ENCODE results near the gene GSC2.

The GSC2 gene

DNA sequence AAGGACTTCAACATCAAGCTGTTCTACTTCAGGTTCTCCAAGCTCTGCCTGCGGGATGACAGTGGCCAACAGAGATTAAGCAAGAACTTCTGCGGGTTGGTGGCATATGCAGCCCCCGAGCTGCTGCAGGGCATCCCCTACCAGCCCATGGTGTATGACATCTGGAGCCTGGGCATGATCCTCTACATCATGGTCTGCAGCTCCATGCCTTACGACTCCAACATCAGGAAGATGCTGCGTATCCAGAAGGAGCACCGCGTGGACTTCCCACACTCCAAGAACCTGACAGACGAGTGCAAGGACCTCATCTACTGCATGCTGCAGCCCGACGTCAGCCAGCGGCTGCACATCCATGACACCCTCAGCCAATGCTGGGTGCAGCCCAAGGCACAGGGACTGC lies 25.1 kb downstream of the GSC2 start:
- DNase-seq (ENCODE audit: extremely low spot score): no peak
- TF ChIP-seq, protein P1, sequence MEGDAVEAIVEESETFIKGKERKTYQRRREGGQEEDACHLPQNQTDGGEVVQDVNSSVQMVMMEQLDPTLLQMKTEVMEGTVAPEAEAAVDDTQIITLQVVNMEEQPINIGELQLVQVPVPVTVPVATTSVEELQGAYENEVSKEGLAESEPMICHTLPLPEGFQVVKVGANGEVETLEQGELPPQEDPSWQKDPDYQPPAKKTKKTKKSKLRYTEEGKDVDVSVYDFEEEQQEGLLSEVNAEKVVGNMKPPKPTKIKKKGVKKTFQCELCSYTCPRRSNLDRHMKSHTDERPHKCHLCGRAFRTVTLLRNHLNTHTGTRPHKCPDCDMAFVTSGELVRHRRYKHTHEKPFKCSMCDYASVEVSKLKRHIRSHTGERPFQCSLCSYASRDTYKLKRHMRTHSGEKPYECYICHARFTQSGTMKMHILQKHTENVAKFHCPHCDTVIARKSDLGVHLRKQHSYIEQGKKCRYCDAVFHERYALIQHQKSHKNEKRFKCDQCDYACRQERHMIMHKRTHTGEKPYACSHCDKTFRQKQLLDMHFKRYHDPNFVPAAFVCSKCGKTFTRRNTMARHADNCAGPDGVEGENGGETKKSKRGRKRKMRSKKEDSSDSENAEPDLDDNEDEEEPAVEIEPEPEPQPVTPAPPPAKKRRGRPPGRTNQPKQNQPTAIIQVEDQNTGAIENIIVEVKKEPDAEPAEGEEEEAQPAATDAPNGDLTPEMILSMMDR (IDR thresholded peaks at IDR 0.05; ENCODE audit: control extremely low read depth, extremely low read depth, low read depth, missing control alignments): no peak
- POLR2A ChIA-PET: no interaction called here
- CTCF ChIA-PET: interaction anchor here (0.6 kb wide), 1 partner anchor 14 kb away, joined by 3 read pairs; no protein-coding TSS in a partner anchor

DNA sequence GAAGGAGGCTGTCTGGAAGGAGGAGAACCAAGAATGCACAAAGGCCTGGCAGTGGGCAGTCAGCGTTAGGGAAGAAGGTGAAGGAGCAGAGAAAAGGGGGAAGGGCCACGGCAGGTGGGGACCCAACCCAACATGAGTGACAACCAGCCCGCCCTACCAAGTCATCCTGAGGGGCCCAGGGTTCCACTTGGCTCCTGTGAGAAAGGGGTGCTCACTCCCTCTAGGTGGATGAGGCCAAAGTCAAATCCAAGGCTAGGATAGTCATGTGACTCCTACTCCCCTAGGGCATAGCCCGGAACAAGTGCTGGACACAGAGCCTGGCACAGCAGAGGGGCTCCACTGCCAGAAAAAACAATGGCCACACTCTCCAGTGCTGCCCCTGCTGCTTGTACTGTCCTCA lies 25.7 kb downstream of the GSC2 start:
- ChIA-PET POLR2A (no interaction called here), CTCF (no interaction called here)
- TF ChIP-seq, protein P1 (IDR thresholded peaks at IDR 0.05; ENCODE audit: control extremely low read depth, extremely low read depth, low read depth, missing control alignments): no peak
- no peak for DNase-seq (ENCODE audit: extremely low spot score)

DNA sequence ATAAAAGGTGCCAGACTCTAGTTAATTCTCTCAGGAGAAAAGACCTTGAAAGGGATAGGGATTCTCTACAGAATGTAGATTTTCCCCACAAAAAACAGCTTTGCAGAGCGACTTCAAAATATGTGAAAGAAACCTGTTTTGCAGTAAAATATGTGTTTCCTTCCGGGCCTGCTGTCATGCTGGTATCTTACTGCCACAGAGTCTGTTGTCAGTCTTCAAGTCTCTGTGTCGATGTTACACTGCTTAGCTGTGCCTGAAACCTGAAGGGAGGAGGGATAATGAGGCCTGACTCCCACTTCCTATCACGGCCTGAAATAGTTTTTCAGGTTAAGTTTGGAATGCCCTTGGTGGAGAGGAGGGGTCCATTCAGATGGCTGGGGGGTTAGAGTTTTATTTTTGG lies 26.2 kb downstream of the GSC2 start:
- ChIA-PET POLR2A (no interaction called here), CTCF (interaction anchor here (1.9 kb wide), 1 partner anchor 21 kb away, joined by 4 read pairs; the partner anchor contains the start of gene ESS2)
- TF ChIP-seq, protein P1 (IDR thresholded peaks at IDR 0.05; ENCODE audit: control extremely low read depth, extremely low read depth, low read depth, missing control alignments): no peak
- DNase-seq (ENCODE audit: extremely low spot score): no peak

DNA sequence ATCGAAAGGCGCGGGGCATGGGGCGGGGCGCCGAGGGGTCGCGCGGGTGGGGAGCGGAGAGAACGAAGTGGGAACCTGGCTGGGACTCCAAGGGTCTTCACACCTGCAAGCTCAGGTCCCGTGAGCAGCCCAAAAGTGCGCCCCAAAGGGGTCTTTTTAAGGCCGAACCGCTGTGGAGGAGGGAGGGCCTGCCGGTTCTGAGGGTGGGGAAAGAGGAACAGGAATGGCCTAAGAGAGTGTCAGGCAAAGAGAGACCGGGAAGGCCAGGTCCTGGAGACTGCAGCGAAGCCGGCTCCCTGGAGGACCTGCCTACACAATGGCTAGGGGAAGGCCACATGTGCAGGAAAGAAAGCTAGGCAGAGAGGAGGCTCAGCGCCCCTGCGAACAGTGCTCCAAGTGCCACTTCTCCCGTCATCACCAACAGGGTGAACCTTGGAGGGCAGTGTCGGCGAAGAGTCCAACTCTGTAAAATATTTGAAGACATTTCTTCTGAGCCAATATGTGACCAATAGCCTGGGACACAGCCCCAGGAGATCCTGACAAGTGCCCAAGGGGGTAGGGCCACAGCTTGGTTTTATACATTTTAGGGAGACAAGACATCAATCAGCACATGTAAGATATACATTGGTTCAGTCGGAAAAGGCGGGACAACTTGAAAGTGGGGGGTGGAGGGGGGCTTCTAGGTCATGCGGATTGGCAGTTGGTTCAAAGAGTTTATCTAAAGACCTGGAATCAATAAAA lies 27.2 kb downstream of the GSC2 start:
- DNase-seq (ENCODE audit: extremely low spot score): no peak
- ChIA-PET CTCF (interaction anchor here (1.4 to 1.9 kb wide), 4 partner anchors 12 to 175 kb away, joined by 3 to 11 read pairs (median 4); partner anchors contain the start of gene ESS2), POLR2A (interaction anchor here (1.4 kb wide), 1 partner anchor 9 kb away, joined by 4 read pairs; the partner anchor contains the start of gene TSSK2)
- TF ChIP-seq, protein P1 (IDR thresholded peaks at IDR 0.05; ENCODE audit: control extremely low read depth, extremely low read depth, low read depth, missing control alignments): no peak

DNA sequence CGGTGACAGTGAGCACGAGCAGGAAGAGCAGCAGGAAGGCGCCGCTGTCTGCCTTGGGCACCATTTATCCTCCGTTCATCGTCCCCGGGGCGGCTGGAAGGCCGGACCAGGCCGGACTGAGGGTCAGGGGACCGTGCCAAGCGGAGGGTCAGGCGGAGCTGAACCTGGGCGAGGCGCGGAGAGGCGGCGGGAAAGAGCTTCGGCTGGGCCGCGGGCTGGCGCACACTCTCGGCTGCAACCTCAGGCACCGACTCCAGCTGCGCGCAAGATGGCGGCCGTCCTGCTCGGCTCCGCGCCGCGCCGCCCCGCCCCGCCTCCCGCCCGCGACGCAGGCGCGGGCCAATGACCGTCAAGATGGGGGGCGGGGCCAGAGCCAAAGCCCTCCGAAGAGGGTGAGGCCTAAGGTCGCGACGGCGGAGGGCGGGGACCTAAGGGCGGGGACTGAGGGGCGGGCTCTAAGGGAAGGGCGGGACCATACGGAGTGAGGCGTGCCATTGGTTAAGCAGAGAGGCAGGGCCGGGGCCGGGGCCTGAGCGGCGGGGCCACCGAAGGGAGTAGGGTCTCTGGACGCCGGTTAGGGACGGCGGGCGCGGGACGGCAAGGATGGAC lies 27.8 kb downstream of the GSC2 start, which contains the start of gene DGCR2:
TSS of gene DGCR2 (minus strand) at position 270 of the 609 bp plus-strand sequence. CDS start at position 64, 206 bp downstream.
- ChIA-PET CTCF (interaction anchor here (1.4 to 1.9 kb wide), 4 partner anchors 11 to 176 kb away, joined by 3 to 11 read pairs (median 4); partner anchors contain the start of gene ESS2), POLR2A (interaction anchor here (1.4 kb wide), 1 partner anchor 10 kb away, joined by 4 read pairs; the partner anchor contains the start of gene TSSK2)
- DNase-seq (ENCODE audit: extremely low spot score): peak; percentile 100
- TF ChIP-seq, protein P1 (IDR thresholded peaks at IDR 0.05; ENCODE audit: control extremely low read depth, extremely low read depth, low read depth, missing control alignments): no peak

DNA sequence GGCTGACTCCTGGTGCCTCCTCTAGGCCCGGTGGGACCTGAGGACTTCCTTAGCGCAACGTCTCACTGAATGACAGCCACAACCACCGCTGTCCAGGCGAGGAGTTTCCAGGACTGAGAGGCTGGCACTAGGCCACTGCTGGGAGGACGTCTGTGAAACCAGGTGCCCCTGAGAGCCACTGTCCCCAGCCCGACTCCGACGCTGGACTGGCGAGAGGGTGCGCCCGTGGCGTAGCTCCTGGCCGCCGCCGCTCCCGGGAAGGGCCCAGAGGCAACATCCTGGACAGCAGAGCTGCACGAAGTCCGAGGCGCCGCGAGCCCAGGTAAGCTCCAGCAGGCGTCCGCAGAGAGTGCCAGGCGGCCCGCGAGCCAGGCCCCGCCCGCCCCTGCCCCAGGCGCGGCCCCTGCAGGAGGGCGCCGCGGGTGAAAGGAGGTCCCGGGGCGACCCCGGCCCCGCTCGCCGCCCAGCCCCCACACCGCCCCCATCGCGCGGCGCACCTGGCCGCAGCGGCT lies 28.4 kb downstream of the GSC2 start:
- DNase-seq (ENCODE audit: extremely low spot score): peak; percentile 52
- ChIA-PET POLR2A (interaction anchor here (1.4 kb wide), 1 partner anchor 10 kb away, joined by 4 read pairs; the partner anchor contains the start of gene TSSK2), CTCF (interaction anchor here (1.0 to 1.9 kb wide), 5 partner anchors 10 to 177 kb away, joined by 3 to 11 read pairs (median 3); partner anchors contain the start of gene ESS2)
- TF ChIP-seq, protein P1 (IDR thresholded peaks at IDR 0.05; ENCODE audit: control extremely low read depth, extremely low read depth, low read depth, missing control alignments): no peak

All from GM10248 (cell line).